K562 (cell line): ENCODE measurements around the gene PLEKHA8. TPM values are rescaled to one million over a fixed set of nuclear protein-coding genes. Genes with fewer than 3 reads are reported as not detected.

Source experiments
- ARID1B ChIP-seq: fragments of 450-650 bp; IDR thresholded peaks from 2 replicates; pipeline ENCODE4 v1.6.1; 2016; ENCODE audit warnings: antibody characterized with exemption, mild to moderate bottlenecking, inconsistent platforms
- BRD4 ChIP-seq: fragments of 200-600 bp; sonication (generic); IDR thresholded peaks from 2 replicates; pipeline ENCODE4 v1.6.1; 2017; ENCODE audit warnings: inconsistent platforms
- BRF1 ChIP-seq: IDR thresholded peaks from 3 replicates; pipeline ENCODE4 v1.6.1; 2011; ENCODE audit warnings: borderline replicate concordance, mild to moderate bottlenecking; ENCODE audit not compliant: insufficient read length; ENCODE audit errors: extremely low read depth
- CGGBP1 ChIP-seq: fragments of 250-450 bp; sonication (Bioruptor Pico); IDR thresholded peaks from 2 replicates; pipeline ENCODE4 v1.9.0; 2021; ENCODE audit warnings: mild to moderate bottlenecking
- E2F5 ChIP-seq: sonication (generic); formaldehyde crosslinking; IDR thresholded peaks from 2 replicates; pipeline ENCODE4 v1.8.0; 2022; ENCODE audit warnings: mild to moderate bottlenecking, missing genetic modification reagents
- EP400 ChIP-seq: fragments of 450-650 bp; IDR thresholded peaks from 2 replicates; pipeline ENCODE4 v1.6.1; 2017; ENCODE audit warnings: antibody characterized with exemption, mild to moderate bottlenecking, moderate library complexity
- FIP1L1 ChIP-seq: fragments of 200-400 bp; formaldehyde crosslinking; IDR thresholded peaks from 2 replicates; pipeline ENCODE4 v1.6.1; 2018; ENCODE audit warnings: mild to moderate bottlenecking, low read depth, low read length; ENCODE audit not compliant: poor library complexity, severe bottlenecking
- L3MBTL2 ChIP-seq: fragments of 450-650 bp; IDR thresholded peaks from 2 replicates; pipeline ENCODE4 v1.6.1; 2016; ENCODE audit warnings: mild to moderate bottlenecking, moderate library complexity
- MLLT1 ChIP-seq, 2 experiments: fragments of 450-650 bp; IDR thresholded peaks; 2 replicates each; pipeline ENCODE4 v1.6.1; 2016
- MNT ChIP-seq, 2 experiments: fragments of 450-650 bp; conservative IDR thresholded peaks; 2 replicates each; pipeline ENCODE4 v1.6.1; 2017; ENCODE audit warnings: mild to moderate bottlenecking in 2 of 2, moderate library complexity in 2 of 2
- MYBL2 ChIP-seq, 2 experiments: fragments of 450-650 bp in 1 of 2; sonication (generic) in 1 of 2; formaldehyde crosslinking in 1 of 2; IDR thresholded peaks; 2 replicates each; pipeline versions ENCODE4 v1.6.1 to v1.8.1; 2017 to 2022; ENCODE audit warnings: borderline replicate concordance in 1 of 2, inconsistent platforms in 1 of 2, low read depth in 1 of 2, mild to moderate bottlenecking in 1 of 2, missing genetic modification reagents in 1 of 2, moderate library complexity in 1 of 2
- NR4A1 ChIP-seq, 2 experiments: fragments of 250-450 bp in 1 of 2; fragments of 450-650 bp in 1 of 2; sonication (Bioruptor Pico) in 1 of 2; IDR thresholded peaks; 2 replicates each; pipeline versions ENCODE4 v1.4.0 to v1.6.1; 2016 to 2020; ENCODE audit warnings: mild to moderate bottlenecking in 2 of 2, missing compliant biosample characterization in 1 of 2, missing genetic modification characterization in 1 of 2, moderate library complexity in 1 of 2
- POU5F1 ChIP-seq: fragments of 150-350 bp; IDR thresholded peaks from 2 replicates; pipeline ENCODE4 v1.6.1; 2014; ENCODE audit warnings: borderline replicate concordance, low read length, low read depth, mild to moderate bottlenecking; ENCODE audit not compliant: partially characterized antibody
- PRMT5 ChIP-seq: sonication (generic); formaldehyde crosslinking; IDR thresholded peaks from 2 replicates; pipeline ENCODE4 v1.5.0; 2020; ENCODE audit warnings: missing genetic modification reagents
- RBM15 ChIP-seq: fragments of 200-400 bp; formaldehyde crosslinking; IDR thresholded peaks from 2 replicates; pipeline ENCODE4 v1.6.1; 2018; ENCODE audit warnings: mild to moderate bottlenecking, low read length, moderate library complexity; ENCODE audit not compliant: insufficient read depth
- SMAD3 ChIP-seq: fragments of 450-650 bp; formaldehyde crosslinking; conservative IDR thresholded peaks from 2 replicates; pipeline ENCODE4 v1.4.0; 2020; ENCODE audit warnings: mild to moderate bottlenecking
- TCF7 ChIP-seq: sonication (generic); IDR thresholded peaks from 2 replicates; pipeline ENCODE4 v1.6.1; 2016; ENCODE audit warnings: antibody characterized with exemption, borderline replicate concordance
- THRAP3 ChIP-seq: fragments of 450-650 bp; IDR thresholded peaks from 2 replicates; pipeline ENCODE4 v1.6.1; 2016; ENCODE audit warnings: mild to moderate bottlenecking, inconsistent platforms, borderline replicate concordance
- U2AF2 ChIP-seq: fragments of 200-400 bp; formaldehyde crosslinking; optimal IDR thresholded peaks from 2 replicates; pipeline ENCODE3; 2017; ENCODE audit warnings: low read depth, mild to moderate bottlenecking, low read length
- XRCC5 ChIP-seq: fragments of 200-400 bp; formaldehyde crosslinking; IDR thresholded peaks from 2 replicates; pipeline ENCODE4 v1.6.1; 2017; ENCODE audit warnings: low read depth, mild to moderate bottlenecking, low read length
- ZBTB12 ChIP-seq: fragments of 250-450 bp; sonication (Bioruptor Pico); IDR thresholded peaks from 2 replicates; pipeline ENCODE4 v1.4.0; 2020
- ZFPM2 ChIP-seq: fragments of 250-450 bp; sonication (Bioruptor Pico); IDR thresholded peaks from 2 replicates; pipeline ENCODE4 v1.5.1; 2022; ENCODE audit warnings: mild to moderate bottlenecking
- ZNF121 ChIP-seq: sonication (generic); formaldehyde crosslinking; conservative IDR thresholded peaks from 2 replicates; pipeline ENCODE4 v1.8.0; 2022; ENCODE audit warnings: missing genetic modification reagents
- polyA plus RNA-seq, 8 experiments: library from polyadenylated mRNA; depleted of rRNA in 4 of 8; stranded (reverse) in 5 of 8; unstranded in 3 of 8; fragments of >200 nt; fragmentation: Nextera tagmentation in 2 of 8; fragmentation: Illumina TruSeq in 1 of 8; extraction: Ambion mirVana in 2 of 8; extraction: Trizol in 1 of 8; gene quantifications; 2 replicates each; pipeline versions ENCODE4 v1.2.1 to v1.2.3, GENCODE V29; 2011 to 2014; ENCODE audit warnings: inconsistent platforms in 1 of 8, missing spikeins in 1 of 8
- total RNA-seq, 7 experiments: library from RNA; depleted of rRNA in 6 of 7; stranded (reverse); fragments of >200 nt in 6 of 7; fragmentation: Illumina TruSeq in 2 of 7; extraction: Trizol in 2 of 7; gene quantifications; 2 replicates each; pipeline versions ENCODE4 v1.2.1 to v1.2.3, GENCODE V29; 2011 to 2021; ENCODE audit warnings: low replicate concordance in 1 of 7

Gene PLEKHA8
- total and polyA plus RNA-seq, 9 of the 15 experiments (the other 6 are each of a cell fraction or from before 2014, with no cell fraction given), result 3.2 to 16.3 (median 11.8) TPM

- TF ChIP-seq TCF7 (no peak), ZNF121 (no peak), U2AF2 (no peak), MYBL2 (IDR thresholded peaks at IDR 0.05; ENCODE audit: low read depth) (no peak), MYBL2 (CRISPR knock-in tag; IDR thresholded peaks at IDR 0.05; ENCODE audit: borderline replicate concordance) (no peak), THRAP3 (no peak), ZBTB12 (no peak), BRD4 (no peak), PRMT5 (no peak), ARID1B (peak; percentile 72; the same call in 1 of the 2 replicates), CGGBP1 (CRISPR knock-in tag) (no peak), L3MBTL2 (peak; percentile 55; the same call in 1 of the 2 replicates), MLLT1 (IDR thresholded peaks at IDR 0.05) (no peak), POU5F1 (no peak), RBM15 (no peak), EP400 (peak; percentile 21; the same call in 1 of the 2 replicates), XRCC5 (no peak), E2F5 (CRISPR knock-in tag) (no peak), ZFPM2 (no peak), SMAD3 (CRISPR knock-in tag) (no peak), NR4A1 (CRISPR knock-in tag; IDR thresholded peaks at IDR 0.05) (no peak), NR4A1 (tag; IDR thresholded peaks at IDR 0.05) (no peak), MNT (conservative IDR thresholded peaks at IDR 0.05) (peak in 1 of 2 experiments; percentile 30; a peak in 2 of 4 replicates), FIP1L1 (no peak), BRF1 (no peak)
Measured at GRCh38 chr7:30163231-30163894, 135.2 kb downstream of the PLEKHA8 start (continued).
